Measurements from ENCODE around the gene CARS1.
"Not testable (repeated sequence)": the region's sequence is repeated elsewhere in the genome, so short reads cannot be mapped to it uniquely, and the experiment has no call there.

CARS1 gene

GRCh38 chr11:3080733-3081385 lies 23.6 kb upstream of the CARS1 start:
- no peak overlapping the region for H3K4me3 ChIP-seq (ENCODE audit: low read depth, low read length)
- TF ChIP-seq CTCF (IDR thresholded peaks at IDR 0.05; ENCODE audit: low read depth, low read length) = no peak

- TF ChIP-seq CTCF (IDR thresholded peaks at IDR 0.05; ENCODE audit: low read depth, low read length) = no peak
- no peak overlapping the region for H3K4me3 ChIP-seq (ENCODE audit: low read depth, low read length)
These were observed 22.9 kb upstream of the CARS1 start for GRCh38 chr11:3080104-3080503.

- TF ChIP-seq CTCF (IDR thresholded peaks at IDR 0.05; ENCODE audit: low read depth, low read length) = no peak
- H3K4me3 ChIP-seq (ENCODE audit: low read depth, low read length) = no peak overlapping the region
These were observed 20.7 kb upstream of the CARS1 start for GRCh38 chr11:3077846-3078440.

GRCh38 chr11:3077189-3077836 lies 20.1 kb upstream of the CARS1 start:
- no peak overlapping the region for H3K4me3 ChIP-seq (ENCODE audit: low read depth, low read length)
- no peak for TF ChIP-seq CTCF (IDR thresholded peaks at IDR 0.05; ENCODE audit: low read depth, low read length)

GRCh38 chr11:3074912-3075589 lies 17.8 kb upstream of the CARS1 start:
- no peak for TF ChIP-seq CTCF (IDR thresholded peaks at IDR 0.05; ENCODE audit: low read depth, low read length)
- H3K4me3 ChIP-seq (ENCODE audit: low read depth, low read length) = no peak overlapping the region

- TF ChIP-seq CTCF (IDR thresholded peaks at IDR 0.05; ENCODE audit: low read depth, low read length) = no peak
- H3K4me3 ChIP-seq (ENCODE audit: low read depth, low read length) = no peak overlapping the region
These were observed 15.8 kb upstream of the CARS1 start for GRCh38 chr11:3073029-3073435.

GRCh38 chr11:3069425-3069824 lies 12.2 kb upstream of the CARS1 start:
- no peak for TF ChIP-seq CTCF (IDR thresholded peaks at IDR 0.05; ENCODE audit: low read depth, low read length)
- H3K4me3 ChIP-seq (ENCODE audit: low read depth, low read length) = no peak overlapping the region

- H3K4me3 ChIP-seq (ENCODE audit: low read depth, low read length) = not testable (repeated sequence)
These were observed 9.1 kb upstream of the CARS1 start for GRCh38 chr11:3066308-3066707.

GRCh38 chr11:3064709-3065108 lies 7.5 kb upstream of the CARS1 start:
- not testable (repeated sequence) for H3K4me3 ChIP-seq (ENCODE audit: low read depth, low read length)

- H3K4me3 ChIP-seq (ENCODE audit: low read depth, low read length) = not testable (repeated sequence)
These were observed 6.7 kb upstream of the CARS1 start for GRCh38 chr11:3063876-3064275.

Data from WI38 (cell line).